C4-2B (cell line): ENCODE results near the gene BRCC3.

Experiments used
- H3K27ac ChIP-seq: fragments of 450-650 bp; 2 replicates; pipeline ENCODE4 v1.5.1; 2017
- CTCF ChIP-seq: fragments of 450-650 bp; conservative IDR thresholded peaks from 2 replicates; pipeline ENCODE4 v1.5.1; 2017; ENCODE audit warnings: mild to moderate bottlenecking
- ZFX ChIP-seq: fragments of 450-650 bp; IDR thresholded peaks from 2 replicates; pipeline ENCODE4 v1.6.1; 2017

Gene BRCC3

GRCh38 chrX:155028129-155028528, 43.2 kb upstream of the BRCC3 start:
- TF ChIP-seq ZFX (no peak), CTCF (no peak)
- H3K27ac ChIP-seq: peak overlapping the region; percentile 96; the same call in 1 of the 2 replicates

- no peak for TF ChIP-seq ZFX
- TF ChIP-seq CTCF: no peak
- no peak overlapping the region for H3K27ac ChIP-seq
These were observed 42.4 kb upstream of the BRCC3 start for GRCh38 chrX:155028877-155029291.

GRCh38 chrX:155031657-155032056, 39.7 kb upstream of the BRCC3 start:
- TF ChIP-seq CTCF (no peak), ZFX (no peak)
- H3K27ac ChIP-seq: no peak overlapping the region

- no peak for TF ChIP-seq ZFX
- no peak for TF ChIP-seq CTCF
- no peak overlapping the region for H3K27ac ChIP-seq
These were observed 35.6 kb upstream of the BRCC3 start for GRCh38 chrX:155035688-155036087.

GRCh38 chrX:155046129-155046810, 25.0 kb upstream of the BRCC3 start:
- no peak overlapping the region for H3K27ac ChIP-seq
- TF ChIP-seq CTCF (no peak), ZFX (no peak)

- TF ChIP-seq CTCF (no peak), ZFX (no peak)
- H3K27ac ChIP-seq: no peak overlapping the region
These were observed 24.3 kb upstream of the BRCC3 start for GRCh38 chrX:155046811-155047528.

- no peak overlapping the region for H3K27ac ChIP-seq
- TF ChIP-seq CTCF (peak; percentile 72), ZFX (no peak)
These were observed 22.2 kb upstream of the BRCC3 start for GRCh38 chrX:155048977-155049619.
